Measurements from ENCODE around the gene DRC1.

Gene DRC1

DNA sequence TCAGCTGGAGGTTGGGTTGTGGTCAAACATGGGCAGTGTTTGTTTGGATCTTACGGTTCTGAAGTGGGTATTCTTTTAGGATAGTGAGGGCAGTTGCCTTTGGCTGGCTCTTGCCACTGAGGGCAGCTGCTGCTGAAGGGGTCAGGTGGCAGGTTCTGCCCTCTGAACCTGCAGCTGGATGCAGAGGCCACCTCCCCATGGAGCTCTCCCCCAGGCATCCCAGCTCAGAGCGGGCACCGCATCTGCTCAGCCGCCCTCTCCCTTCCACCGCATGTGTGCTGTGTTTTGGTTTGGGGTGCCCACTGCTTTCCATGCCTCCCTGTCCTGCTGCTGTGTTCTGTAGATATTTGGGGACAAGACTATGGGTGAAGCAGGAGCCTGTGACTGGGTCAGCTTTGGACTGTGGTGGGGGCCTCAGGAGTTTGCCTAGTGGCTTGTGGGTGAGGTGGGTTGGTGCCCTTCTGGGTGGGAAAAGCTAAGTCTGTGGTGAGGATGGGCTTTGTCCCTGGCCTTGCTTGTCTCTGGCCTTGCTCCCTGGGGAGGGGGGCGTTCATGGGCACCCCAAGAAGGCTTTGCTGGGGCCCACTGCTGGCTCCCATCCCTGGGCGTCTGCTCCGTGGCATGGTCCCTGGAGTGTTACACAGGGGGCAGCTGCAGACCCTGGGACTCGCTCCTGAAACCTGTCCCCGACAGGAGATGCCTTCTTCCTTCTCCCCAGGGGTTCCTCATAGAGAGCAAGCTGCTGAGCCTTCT is 47.7 kb downstream of the DRC1 start:
- DNase-seq, result no peak

DNA sequence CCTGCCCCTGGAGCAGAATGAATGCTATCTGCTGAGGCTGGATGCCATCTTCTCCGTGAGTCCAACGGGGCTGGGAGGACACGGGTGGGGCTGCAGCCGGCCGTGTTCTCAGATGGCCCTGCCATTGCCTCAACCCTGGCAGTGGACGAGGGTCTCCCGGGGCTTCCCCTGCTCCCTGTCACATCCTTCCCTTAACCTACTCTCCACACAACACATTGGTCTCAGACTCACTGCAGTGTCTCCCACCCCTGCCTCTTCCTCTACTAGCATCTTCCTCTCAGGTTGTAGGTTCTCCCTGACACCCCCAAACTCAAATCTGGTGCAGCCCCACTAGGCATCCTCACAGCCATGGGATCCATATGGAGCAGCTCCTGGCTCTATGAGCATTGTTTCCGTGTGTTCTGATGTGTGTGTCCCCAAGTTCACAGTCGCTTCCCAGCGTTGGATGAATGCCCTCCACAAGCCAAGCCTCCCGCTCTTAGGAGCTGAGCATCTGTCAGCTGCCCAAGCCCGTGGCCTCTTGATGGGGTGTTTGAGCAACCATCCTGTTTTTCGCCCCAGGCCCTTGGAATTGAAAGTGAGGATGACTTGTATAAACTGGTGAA is 48.4 kb downstream of the DRC1 start:
- DNase-seq, result no peak

GRCh38 chr2:26451700-26452099 is 50.0 kb downstream of the DRC1 start:
- no peak for DNase-seq

DNA sequence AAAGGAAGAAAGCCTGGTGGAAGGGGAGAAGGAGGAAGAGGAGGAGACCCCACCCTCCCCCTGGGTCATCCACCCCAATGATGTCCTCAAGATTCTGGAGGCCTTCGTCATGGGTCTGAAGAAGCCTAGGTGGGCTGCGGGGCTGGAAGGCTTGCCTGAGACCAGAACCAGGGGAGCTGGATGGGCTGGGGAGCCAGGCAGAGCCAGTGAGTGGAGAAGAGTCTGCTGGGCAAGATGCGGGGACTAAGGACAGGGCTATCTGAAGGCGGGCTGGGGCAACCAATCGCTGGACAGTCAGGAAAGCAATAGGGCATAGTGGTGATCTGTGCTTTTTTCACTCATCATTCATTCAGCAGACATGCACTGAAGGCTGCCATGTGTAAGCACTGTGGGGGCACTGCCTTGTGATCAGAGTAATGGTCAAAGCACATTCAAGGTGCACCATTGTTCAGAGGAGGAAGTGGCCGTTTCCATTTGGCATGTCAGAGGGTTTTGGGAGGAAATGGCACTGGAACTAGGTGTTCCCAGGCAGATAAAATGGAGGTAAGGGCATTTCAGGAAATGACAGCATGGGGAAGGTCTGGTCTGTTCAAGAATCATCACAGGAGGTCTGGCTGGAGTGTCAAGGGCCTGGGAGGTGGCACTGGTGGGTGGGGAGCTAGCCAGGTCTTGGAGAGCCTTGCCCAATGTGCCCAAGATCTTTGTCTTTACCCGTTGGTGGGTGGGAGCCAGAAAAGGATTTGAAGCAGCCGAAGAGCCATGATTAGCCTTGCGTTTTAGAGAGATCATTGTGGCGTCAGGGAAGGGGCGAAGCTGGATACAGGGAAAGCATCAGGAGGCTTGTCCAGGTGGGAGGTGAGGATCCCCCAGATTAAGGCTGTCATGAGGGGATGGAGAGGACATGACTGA is 52.0 kb downstream of the DRC1 start:
- DNase-seq, result no peak

GRCh38 chr2:26454561-26455001 is 52.9 kb downstream of the DRC1 start:
- no peak for DNase-seq

- DNase-seq, result no peak
Measured at GRCh38 chr2:26455037-26455669, 53.4 kb downstream of the DRC1 start.

DNA sequence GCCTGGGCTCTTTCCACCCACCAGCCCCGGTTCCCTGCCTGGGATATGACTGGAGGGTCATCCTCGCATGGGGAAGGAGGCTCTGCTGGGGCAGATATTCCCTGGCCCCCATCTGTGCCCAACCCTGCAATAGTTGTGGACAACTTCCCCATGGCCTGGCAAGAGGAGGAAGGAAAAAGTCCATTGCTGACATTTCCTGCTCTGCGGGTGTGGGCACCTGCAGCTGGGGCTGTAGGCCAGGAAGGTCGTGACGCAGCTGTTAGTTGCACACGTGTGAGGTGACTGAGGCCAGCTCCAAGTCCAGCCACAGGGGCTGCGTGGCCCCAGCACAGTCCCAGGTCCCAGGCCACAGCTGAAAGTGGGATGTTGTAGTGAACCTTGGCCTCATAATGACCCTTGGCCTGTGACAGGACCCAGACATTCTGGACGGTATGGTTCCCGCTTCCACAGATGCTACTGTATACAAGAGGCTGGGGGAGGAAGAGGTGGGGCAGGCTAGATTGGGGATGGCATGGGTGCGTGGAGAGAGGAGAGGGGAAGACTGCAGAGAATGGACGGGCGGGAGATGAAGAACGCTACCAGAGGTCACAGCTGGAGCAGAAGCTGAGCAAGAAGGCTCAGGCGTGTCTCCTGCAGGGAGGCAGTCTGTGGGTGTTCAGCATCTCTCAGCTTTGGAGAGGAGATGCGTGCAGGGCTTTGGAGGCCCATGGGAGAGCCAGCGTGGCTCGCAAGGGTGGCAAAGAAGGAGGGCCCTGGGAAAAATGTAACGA is 54.1 kb downstream of the DRC1 start:
- DNase-seq, result peak; percentile 44 to 58 (median 54)

DNA sequence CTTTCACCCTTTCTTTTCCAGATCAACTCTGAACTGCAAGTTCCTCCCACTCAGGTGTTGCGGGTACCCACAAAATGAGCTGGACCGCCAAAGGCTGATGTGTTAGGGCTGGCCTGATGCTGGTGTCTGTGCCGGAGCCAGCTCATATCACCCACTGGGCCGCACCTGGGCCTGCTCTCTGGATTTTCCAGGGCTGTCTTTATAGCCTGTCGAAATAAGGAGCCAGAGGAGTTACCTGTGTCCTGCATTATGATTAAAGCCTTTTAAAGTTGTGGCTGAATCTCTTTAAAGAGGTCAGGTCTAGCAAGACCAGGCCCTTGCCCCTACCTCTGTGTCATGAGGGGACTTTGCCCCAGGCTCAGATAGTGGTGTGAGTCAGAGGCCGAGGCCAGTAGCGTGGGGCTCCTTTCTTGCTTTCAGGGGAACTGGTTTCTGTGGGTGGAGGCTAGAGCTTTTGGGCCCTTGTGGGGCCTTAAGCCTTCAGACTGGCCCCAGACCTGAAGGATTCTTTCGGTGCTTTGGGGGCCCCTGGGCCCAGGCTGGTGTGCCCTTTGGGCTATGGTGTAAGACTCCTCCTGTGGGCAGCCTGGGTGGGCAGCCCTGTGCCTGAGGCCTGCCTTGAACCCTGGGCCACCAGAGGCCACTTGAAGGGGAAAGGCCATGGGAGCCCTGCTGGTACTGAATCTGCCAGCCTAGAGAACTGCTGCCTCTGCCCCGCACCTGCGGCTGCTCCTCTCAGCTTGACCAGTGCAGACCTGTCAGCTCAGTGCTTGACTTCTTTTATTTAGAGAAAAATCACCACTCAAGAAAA is 54.9 kb downstream of the DRC1 start:
- DNase-seq, result peak; percentile 77 to 83 (median 81)

GRCh38 chr2:26457251-26457666 is 55.5 kb downstream of the DRC1 start:
- DNase-seq, result no peak

DNA sequence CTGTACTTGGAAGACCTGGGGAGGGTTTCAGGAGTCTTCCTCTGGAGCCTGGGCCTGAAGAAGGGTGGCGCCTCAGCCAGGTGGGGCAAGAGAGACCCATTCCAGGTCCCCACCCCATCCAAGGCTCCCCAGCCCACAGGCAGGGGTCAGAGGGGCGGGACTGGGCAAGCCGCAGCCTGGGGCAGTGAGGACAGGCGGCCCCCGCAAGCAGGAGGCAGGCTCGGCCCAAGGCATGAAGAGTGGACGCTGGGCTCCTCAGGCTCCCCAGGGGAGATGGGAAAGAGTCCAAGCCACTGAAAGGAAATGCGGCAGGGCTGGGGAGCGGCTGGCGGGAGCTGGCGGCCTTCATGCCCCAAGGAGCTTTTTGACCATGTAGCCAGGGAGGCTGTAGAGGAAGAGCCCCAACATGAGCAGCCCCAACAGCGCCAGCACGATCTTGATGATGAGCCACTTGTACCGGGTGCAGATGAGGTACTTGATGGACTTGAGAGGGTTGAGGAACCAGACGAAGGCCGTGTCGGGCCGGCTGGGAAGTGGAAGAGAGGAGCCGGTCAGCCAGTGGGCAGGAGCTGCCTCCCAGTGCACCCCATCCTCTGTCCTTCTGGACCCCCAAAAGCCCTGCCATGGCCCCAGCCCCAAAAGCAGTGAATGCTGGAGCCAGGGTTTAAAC is 56.1 kb downstream of the DRC1 start:
- no peak for DNase-seq

- no peak for DNase-seq
Measured at GRCh38 chr2:26458365-26459042, 56.8 kb downstream of the DRC1 start.

DNA sequence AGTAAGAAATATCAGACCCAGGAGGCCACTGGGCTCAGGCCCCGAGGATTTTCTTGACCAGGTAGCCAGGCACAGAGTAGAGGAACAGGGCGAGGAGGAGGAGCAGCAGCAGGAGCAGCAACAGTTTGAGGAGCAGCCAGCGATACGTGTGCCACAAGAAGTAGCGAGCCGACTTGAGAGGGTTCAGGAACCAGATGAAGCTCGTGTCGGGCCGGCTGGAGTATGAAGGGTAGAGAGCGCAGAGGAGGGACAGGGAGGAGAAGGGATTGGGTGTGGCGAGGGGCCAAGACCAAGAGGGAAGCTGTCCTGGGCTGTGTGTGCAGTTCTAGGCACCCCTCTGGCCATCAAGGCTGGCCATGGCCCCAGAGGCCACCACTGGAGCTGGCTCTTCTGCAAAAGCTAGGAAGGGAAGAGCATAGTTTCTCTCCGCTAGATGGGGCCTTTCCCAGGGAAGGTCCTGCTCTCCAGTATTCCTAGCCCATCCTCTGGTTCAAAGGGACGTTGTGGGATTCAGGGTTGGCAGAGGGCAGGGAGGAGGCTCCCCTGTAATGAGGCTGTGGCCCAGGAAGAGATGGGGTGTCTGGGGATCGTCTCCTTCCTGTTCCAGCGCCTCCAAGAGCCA is 58.4 kb downstream of the DRC1 start:
- no peak for DNase-seq

DNA sequence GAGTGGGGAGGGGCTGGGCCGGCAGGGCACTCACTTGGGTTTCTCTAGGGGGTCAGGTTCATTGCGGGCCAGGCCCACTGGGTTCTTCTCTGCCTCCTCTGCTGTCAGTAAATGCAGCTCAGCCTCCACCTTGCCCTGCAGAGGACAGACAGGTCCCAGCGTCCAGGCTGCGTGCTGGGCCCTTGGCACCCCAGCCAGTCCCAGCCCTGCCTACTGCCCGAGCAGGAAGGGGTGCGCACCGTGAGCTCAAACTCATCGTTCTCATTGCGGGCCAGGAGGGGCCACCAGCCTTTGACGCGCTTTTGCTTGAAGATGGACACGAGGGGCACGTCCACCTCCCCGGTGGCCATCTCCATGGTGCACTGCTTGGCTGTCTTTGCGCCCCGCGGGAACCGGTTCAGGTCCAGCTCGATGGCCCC is 58.9 kb downstream of the DRC1 start:
- no peak for DNase-seq

DNA sequence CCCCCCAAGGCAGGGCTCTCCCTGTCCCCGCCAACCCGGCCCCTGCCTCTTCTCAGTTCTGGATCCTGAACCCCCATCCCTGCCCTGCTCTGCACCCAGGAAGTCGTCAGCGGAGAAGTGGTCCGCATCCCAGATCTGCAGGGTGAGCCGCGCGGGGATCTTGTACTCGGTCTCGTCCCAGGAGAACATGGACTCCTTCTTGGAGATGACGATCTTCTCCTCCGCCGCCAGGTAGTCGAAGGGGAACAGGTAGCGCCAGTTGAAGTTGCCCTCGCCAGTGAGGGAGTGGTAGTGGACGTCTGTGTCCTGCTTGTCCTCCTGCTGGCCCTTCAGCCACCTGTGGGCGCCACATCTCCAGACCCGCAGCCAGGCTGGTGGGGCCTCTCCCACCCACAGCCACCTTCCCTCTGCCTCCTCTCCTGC is 59.9 kb downstream of the DRC1 start:
- no peak for DNase-seq

DNA sequence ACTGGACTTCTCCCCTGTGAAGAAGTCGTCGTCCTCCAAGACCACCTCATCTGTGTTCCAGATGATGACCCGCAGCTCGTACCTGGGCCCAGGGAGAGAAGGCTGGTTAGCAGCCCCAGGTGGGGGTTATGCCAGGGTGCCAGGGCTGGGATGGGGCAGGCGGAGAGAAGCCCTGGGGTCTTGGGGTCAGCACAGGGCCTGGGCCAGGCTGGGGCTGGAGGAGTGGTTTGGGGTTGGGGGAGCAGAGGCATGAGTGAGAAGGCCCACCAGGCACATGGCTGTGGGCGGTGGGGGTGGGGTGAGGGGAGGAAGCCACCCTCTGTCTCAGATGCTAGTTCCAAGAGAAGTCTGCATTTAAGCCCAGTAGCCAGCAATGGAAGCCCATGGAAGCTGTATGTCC is 60.4 kb downstream of the DRC1 start:
- no peak for DNase-seq

DNA sequence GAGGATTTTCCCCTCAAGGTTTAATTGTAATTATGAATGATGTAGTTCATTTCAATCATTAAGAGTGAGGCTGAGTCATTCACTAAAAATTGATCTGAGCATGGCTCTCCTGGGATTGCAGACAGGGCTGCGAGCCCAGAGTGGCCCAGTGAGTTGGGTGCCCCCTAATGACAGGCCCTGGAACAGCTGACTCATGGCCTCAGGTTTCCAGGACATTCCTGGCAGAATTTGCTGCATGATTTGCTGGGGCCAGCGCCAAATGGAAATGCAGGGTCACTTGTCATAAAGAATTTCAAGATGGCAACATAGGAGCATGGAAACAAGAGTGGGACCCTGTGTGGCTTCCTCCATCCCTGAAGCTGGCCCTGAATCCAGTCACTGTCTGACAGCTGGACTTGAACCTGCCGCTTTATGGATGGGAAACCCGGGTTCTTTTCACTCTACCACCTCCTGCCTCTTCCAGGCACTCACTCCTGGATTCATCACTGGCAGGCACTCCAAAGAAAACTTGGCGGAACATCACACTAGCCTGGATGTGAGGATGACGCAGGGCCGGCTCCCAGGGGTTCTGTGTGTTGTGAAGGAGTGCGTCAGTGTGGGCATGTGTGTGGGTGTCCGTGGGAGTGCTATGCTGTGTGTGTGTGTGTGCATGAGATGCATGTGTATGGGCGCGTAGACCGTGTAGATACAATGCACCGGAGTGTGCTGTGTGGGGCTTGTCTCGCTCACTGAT is 61.0 kb downstream of the DRC1 start:
- peak; percentile 66 to 76 (median 68) for DNase-seq

DNA sequence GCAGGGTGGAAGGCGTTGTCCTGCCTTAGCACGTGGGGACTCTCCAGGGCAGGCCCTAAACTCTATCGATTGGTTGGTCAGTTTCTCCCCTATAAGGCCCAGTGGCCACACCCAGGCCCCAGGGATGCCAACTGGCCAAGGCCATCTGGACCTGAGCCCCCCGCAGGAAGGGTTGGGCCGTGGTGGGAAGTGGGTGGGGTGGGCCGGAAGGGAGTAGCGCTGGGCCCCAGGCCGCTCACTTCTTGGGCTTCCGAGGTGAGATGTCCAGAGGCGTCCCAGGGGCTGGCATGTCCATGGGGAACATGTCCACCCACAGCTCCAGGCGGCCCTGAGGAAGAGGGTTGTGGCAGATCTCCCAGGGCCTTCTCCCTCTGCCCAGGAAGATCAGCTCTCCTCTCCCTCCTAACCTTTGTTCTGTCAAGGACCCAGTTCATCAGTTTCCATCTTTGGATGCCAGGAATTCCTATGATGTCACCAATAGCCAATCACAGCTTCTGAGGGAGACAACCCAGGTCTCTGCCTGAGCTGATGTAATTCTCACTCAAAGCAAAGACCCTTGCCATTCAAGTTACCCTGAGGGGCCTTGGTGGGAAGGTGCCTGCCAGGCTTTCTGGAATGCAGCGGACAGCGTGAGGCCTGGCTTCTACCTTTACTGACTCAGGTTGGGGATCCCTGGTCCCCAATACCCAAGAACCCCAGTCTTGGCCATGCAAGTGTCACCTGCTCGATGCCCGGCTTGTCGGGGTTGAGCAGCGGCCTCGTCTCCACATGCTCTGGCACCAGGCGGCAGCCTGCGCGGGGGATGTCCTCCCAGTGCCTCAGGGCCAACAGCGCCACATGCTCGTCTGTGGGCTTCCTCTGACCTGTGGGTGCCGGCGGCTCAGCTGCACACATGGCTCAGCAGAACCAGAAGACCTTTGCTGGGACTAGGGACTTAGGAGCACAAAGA is 61.8 kb downstream of the DRC1 start:
- no peak for DNase-seq

All from suppressor macrophage treated with lipopolysaccharide for 1 hour (primary cell).